Colonic mucosa (tissue), 4 donors: ENCODE data around the gene GABRD. TPM values are rescaled to one million over a fixed set of nuclear protein-coding genes. Genes with fewer than 3 reads are reported as not detected.

ENCODE experiments used
- DNase-seq: peaks from one replicate; pipeline ENCODE4 v3.0.0-alpha.2; 2020
- H3K27ac ChIP-seq: fragments of 200-600 bp; one replicate; pipeline ENCODE4 v1.8.0; 2021
- H3K27me3 ChIP-seq: fragments of 200-600 bp; one replicate; pipeline ENCODE4 v1.8.0; 2021
- H3K36me3 ChIP-seq: fragments of 200-600 bp; one replicate; pipeline ENCODE4 v1.8.0; 2021
- H3K4me1 ChIP-seq: fragments of 200-600 bp; one replicate; pipeline ENCODE4 v1.8.0; 2021; ENCODE audit warnings: mild to moderate bottlenecking
- H3K4me3 ChIP-seq: fragments of 200-600 bp; one replicate; pipeline ENCODE4 v1.8.0; 2021
- H3K9ac ChIP-seq, 2 donors: one replicate each; pipeline ENCODE4 v1.7.0; 2013; ENCODE audit warnings: control low read depth in 2 of 2, low read depth in 2 of 2, low read length in 2 of 2
- H3K9me3 ChIP-seq: fragments of 200-600 bp; one replicate; pipeline ENCODE4 v1.8.0; 2021
- CTCF ChIP-seq: fragments of 200-600 bp; IDR thresholded peaks from one replicate; pipeline ENCODE4 v1.8.0; 2022; ENCODE audit warnings: antibody characterized with exemption, mild to moderate bottlenecking
- intact Hi-C: fragments of 100-400 bp; cut with DNase I; formaldehyde crosslinking; loops from one replicate; pipeline ENCODE4 v1.14.1; 2022
- total RNA-seq, 2 donors: library from RNA; stranded (reverse); fragmentation: NEBNext Ultra II Directional in 1 of 2; extraction: Animal tissue kit (Norgen Biotek cat#: 25700) in 1 of 2; gene quantifications; one replicate each; pipeline ENCODE4 v1.2.1, GENCODE V29; 2021
- donor health status: healthy.
- donor health status: DM: no; HTN: no; CAD: no.
- donor health status: DM: no; HTN: no; CAD: no.

Gene GABRD
- total RNA-seq, 2 donors from 2014 or later, result 0.15 to 0.21 TPM

- intact Hi-C loops, result loop anchor here (5.0 kb wide), 1 partner anchor 77 kb away; no protein-coding TSS in a partner anchor
Observed at GRCh38 chr1:2039251-2039650, 20.1 kb downstream of the GABRD start.

GRCh38 chr1:2041305-2041704, 22.2 kb downstream of the GABRD start:
- H3K27me3 ChIP-seq, result peaks cover 4% of the 10 kb centered on the region
- no peak overlapping the region for H3K27ac ChIP-seq
- no peaks in the 10 kb centered on the region for H3K9me3 ChIP-seq
- peaks cover 5% of the 10 kb centered on the region for H3K4me1 ChIP-seq
- no peak overlapping the region for H3K4me3 ChIP-seq
- H3K36me3 ChIP-seq, result no peaks in the 10 kb centered on the region
- H3K9ac ChIP-seq, result no peak overlapping the region
- no peak for TF ChIP-seq CTCF
- no peak for DNase-seq
- intact Hi-C loops, result loop anchor here (5.0 kb wide), 1 partner anchor 99 kb away; no protein-coding TSS in a partner anchor

More at GRCh38 chr1:2039251-2039650, 20.1 kb downstream of the GABRD start:
- H3K9me3 ChIP-seq, result no peaks in the 10 kb centered on the region
- no peak overlapping the region for H3K27ac ChIP-seq
- H3K27me3 ChIP-seq, result no peaks in the 10 kb centered on the region
- DNase-seq, result no peak
- H3K4me3 ChIP-seq, result no peak overlapping the region
- no peak for TF ChIP-seq CTCF
- H3K36me3 ChIP-seq, result no peaks in the 10 kb centered on the region
- no peaks in the 10 kb centered on the region for H3K4me1 ChIP-seq
- no peak overlapping the region for H3K9ac ChIP-seq

GRCh38 chr1:2041887-2042286, 22.7 kb downstream of the GABRD start:
- H3K9ac ChIP-seq, result no peak overlapping the region
- peaks cover 4% of the 10 kb centered on the region for H3K27me3 ChIP-seq
- no peaks in the 10 kb centered on the region for H3K9me3 ChIP-seq
- intact Hi-C loops, result loop anchor here (5.0 kb wide), 1 partner anchor 100 kb away; no protein-coding TSS in a partner anchor
- no peaks in the 10 kb centered on the region for H3K36me3 ChIP-seq
- H3K4me1 ChIP-seq, result peaks cover 5% of the 10 kb centered on the region
- H3K4me3 ChIP-seq, result no peak overlapping the region
- no peak for DNase-seq
- no peak overlapping the region for H3K27ac ChIP-seq
- TF ChIP-seq CTCF, result no peak

GRCh38 chr1:2042830-2043773, 24.0 kb downstream of the GABRD start:
- intact Hi-C loops, result loop anchor here (5.0 kb wide), 1 partner anchor 101 kb away; no protein-coding TSS in a partner anchor
- Histone ChIP-seq H3K36me3 (no peaks in the 10 kb centered on the region), H3K9ac (no peak overlapping the region), H3K27me3 (peaks cover 4% of the 10 kb centered on the region), H3K27ac (no peak overlapping the region), H3K4me3 (no peak overlapping the region), H3K9me3 (no peaks in the 10 kb centered on the region), H3K4me1 (peaks cover 9% of the 10 kb centered on the region)
- DNase-seq, result peak; percentile 69
- TF ChIP-seq CTCF, result no peak

- Histone ChIP-seq H3K27me3 (peaks cover 4% of the 10 kb centered on the region), H3K4me1 (peaks cover 12% of the 10 kb centered on the region), H3K36me3 (no peaks in the 10 kb centered on the region), H3K4me3 (no peak overlapping the region), H3K9me3 (no peaks in the 10 kb centered on the region), H3K9ac (no peak overlapping the region), H3K27ac (no peak overlapping the region)
- TF ChIP-seq CTCF, result no peak
- intact Hi-C loops, result loop anchor here (5.0 kb wide), 1 partner anchor 102 kb away; no protein-coding TSS in a partner anchor
- DNase-seq, result no peak
Observed at GRCh38 chr1:2043886-2044285, 24.7 kb downstream of the GABRD start.
